ENCODE results near the gene SLC12A4. TPM values are rescaled to one million over a fixed set of nuclear protein-coding genes. Genes with fewer than 3 reads are reported as not detected.
A peak's percentile ranks its signal among the peaks of the same experiment; 100 is the strongest.

The SLC12A4 gene
- polyA plus RNA-seq, 4 donors, result 1.1 to 17.3 (median 7.0) TPM

DNA sequence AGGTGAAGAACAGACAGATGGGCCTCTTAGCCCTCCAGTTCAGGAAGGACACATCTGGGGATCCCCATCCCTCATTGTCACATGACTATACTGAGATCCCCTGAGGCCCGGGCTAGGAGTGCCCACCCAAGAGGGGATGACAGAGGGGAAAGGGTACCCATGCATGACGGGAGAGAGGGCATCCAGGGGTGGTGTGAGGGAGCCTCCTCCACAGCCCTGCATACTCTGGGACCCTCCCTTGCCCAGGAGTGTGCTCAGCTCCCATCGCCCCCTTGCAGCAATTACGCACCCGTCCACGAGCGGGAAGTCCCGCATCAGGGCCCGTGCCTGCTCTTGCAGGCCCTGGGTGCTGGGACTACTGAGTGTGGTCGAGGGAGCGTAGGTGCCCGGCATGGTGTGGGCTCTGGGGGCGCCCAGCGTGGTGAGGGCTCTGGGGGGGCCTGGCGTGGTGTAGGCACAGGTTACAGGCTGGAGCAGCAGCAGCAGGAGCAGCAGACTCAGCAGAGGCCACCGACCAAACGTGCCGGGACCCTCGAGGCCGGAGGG, 24.3 kb upstream of the SLC12A4 start:
- WGBS, 3 donors, result 67 to 71% (median 70%) methylated on average over 20 of the region's 20 CpGs
- FAIRE-seq, result no peak

DNA sequence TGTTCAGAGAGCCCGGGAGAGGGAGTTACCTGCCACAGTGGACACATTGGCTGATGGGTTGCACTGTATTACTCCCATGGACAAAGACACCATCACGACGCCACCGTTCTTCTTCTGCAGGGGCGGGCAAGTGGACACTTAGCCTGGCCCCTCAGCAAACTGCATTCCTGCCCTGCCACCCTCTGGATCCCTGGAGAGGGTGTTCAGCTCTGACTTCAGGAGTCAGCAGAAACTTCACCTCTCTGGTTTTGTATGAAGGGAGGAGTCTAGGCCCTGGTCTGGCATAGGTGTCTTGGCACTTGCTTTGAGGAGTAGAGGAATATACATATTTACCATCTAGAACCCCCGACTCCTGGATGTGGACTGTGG, 21.6 kb upstream of the SLC12A4 start:
- H3K36me3 ChIP-seq (ENCODE audit: control insufficient read depth in 3 of 3, insufficient read depth in 2 of 3, low read depth in 1 of 3, low read length in 3 of 3), result no peaks in the 10 kb centered on the region
- no peak for FAIRE-seq

More for the DNA sequence above, 24.3 kb upstream of the SLC12A4 start:
- Histone ChIP-seq H3K9me3 (ENCODE audit: control insufficient read depth in 2 of 2, insufficient read depth in 1 of 2, low read depth in 1 of 2, low read length in 1 of 2) (no peaks in the 10 kb centered on the region), H3K36me3 (ENCODE audit: control insufficient read depth in 3 of 3, insufficient read depth in 2 of 3, low read depth in 1 of 3, low read length in 3 of 3) (no peaks in the 10 kb centered on the region), H3K4me3 (ENCODE audit: low read depth in 1 of 3, low read length in 3 of 3) (no peak overlapping the region), H3K4me1 (ENCODE audit: control insufficient read depth in 3 of 3, insufficient read depth in 2 of 3, low read depth in 1 of 3, low read length in 2 of 3) (peaks cover 2 to 13% (median 4%) of the 10 kb centered on the region in 3 donors), H3K27ac (ENCODE audit: low read depth in 1 of 3, low read length in 2 of 3) (no peak overlapping the region), H3K27me3 (ENCODE audit: control insufficient read depth in 3 of 3, insufficient read depth in 3 of 3, low read length in 3 of 3) (no peaks in the 10 kb centered on the region)
- DNase-seq, result no peak

DNA sequence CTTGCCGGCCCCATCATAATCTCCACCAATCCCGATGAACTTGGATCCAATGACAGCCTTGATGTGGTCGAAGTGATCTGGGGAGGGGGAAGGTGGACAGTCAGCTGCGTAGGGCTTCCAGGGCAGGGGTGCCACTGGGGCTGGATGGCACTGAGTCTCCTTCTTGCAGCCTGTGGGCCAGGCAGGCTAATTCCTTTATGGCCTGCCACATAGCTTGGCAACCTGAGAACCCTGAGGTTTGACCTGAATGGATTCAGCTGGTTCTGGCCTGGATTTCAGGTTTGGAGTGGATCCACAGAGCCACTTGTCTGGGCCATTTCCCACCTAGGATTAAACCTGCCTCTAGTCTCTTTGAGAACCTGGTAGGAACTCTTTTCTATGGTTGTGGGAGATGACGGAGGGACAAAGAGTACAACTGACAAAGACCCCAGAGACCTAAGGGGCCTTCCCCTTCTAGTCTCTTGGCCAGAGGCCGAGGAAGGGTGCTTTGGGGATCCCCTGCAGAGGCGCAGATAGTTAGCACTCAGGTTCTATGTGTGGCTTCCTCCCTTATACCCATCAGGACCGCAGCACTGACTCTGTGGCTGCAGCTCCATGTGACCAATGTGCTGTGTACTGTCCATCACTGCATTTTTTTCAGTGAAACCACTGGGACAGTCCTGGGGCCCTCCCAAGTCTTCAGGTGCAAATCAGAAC, 21.0 kb upstream of the SLC12A4 start:
- no peaks in the 10 kb centered on the region for H3K27me3 ChIP-seq (ENCODE audit: control insufficient read depth in 3 of 3, insufficient read depth in 3 of 3, low read length in 3 of 3)
- no peak overlapping the region for H3K4me3 ChIP-seq (ENCODE audit: low read depth in 1 of 3, low read length in 3 of 3)
- no peaks in the 10 kb centered on the region for H3K9me3 ChIP-seq (ENCODE audit: control insufficient read depth in 2 of 2, insufficient read depth in 1 of 2, low read depth in 1 of 2, low read length in 1 of 2)
- H3K4me1 ChIP-seq (ENCODE audit: control insufficient read depth in 3 of 3, insufficient read depth in 2 of 3, low read depth in 1 of 3, low read length in 2 of 3), result peaks cover 2 to 13% (median 4%) of the 10 kb centered on the region in 3 donors
- no peak for FAIRE-seq
- no peaks in the 10 kb centered on the region for H3K36me3 ChIP-seq (ENCODE audit: control insufficient read depth in 3 of 3, insufficient read depth in 2 of 3, low read depth in 1 of 3, low read length in 3 of 3)
- no peak for DNase-seq
- no peak overlapping the region for H3K27ac ChIP-seq (ENCODE audit: low read depth in 1 of 3, low read length in 2 of 3)
- 79 to 91% (median 80%) methylated on average over 8 of the region's 8 CpGs for WGBS, 3 donors

More for the DNA sequence above, 21.6 kb upstream of the SLC12A4 start:
- WGBS, 3 donors, result 82 to 86% (median 83%) methylated on average over 6 of the region's 6 CpGs
- no peak overlapping the region for H3K4me3 ChIP-seq (ENCODE audit: low read depth in 1 of 3, low read length in 3 of 3)
- no peaks in the 10 kb centered on the region for H3K27me3 ChIP-seq (ENCODE audit: control insufficient read depth in 3 of 3, insufficient read depth in 3 of 3, low read length in 3 of 3)
- H3K9me3 ChIP-seq (ENCODE audit: control insufficient read depth in 2 of 2, insufficient read depth in 1 of 2, low read depth in 1 of 2, low read length in 1 of 2), result no peaks in the 10 kb centered on the region
- H3K27ac ChIP-seq (ENCODE audit: low read depth in 1 of 3, low read length in 2 of 3), result no peak overlapping the region
- H3K4me1 ChIP-seq (ENCODE audit: control insufficient read depth in 3 of 3, insufficient read depth in 2 of 3, low read depth in 1 of 3, low read length in 2 of 3), result peaks cover 2 to 13% (median 4%) of the 10 kb centered on the region in 3 donors
- DNase-seq, result no peak

DNA sequence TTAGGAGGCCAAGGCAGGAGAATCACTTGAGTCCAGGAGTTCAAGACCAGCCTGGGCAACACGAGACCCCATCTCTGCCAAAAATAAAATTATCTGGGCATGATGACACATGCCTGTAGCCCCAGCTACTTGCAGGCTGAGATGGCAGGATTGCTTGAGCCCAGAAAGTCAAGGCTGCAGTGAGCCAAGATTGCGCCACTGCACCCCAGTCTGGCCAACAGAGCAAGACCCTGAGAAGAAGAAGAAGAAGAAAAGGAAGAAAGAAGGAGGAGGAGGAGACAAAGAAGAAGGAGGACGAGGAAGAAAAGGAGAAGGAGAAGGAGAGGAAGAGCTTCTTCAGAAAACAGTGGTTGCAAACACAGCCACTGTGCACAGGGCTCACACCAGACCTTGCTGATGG, 20.2 kb upstream of the SLC12A4 start:
- H3K9me3 ChIP-seq (ENCODE audit: control insufficient read depth in 2 of 2, insufficient read depth in 1 of 2, low read depth in 1 of 2, low read length in 1 of 2), result no peaks in the 10 kb centered on the region
- no peaks in the 10 kb centered on the region for H3K27me3 ChIP-seq (ENCODE audit: control insufficient read depth in 3 of 3, insufficient read depth in 3 of 3, low read length in 3 of 3)
- FAIRE-seq, result no peak
- WGBS, 3 donors, result 84 to 89% (median 85%) methylated on average over 3 of the region's 3 CpGs
- no peaks in the 10 kb centered on the region for H3K36me3 ChIP-seq (ENCODE audit: control insufficient read depth in 3 of 3, insufficient read depth in 2 of 3, low read depth in 1 of 3, low read length in 3 of 3)
- H3K27ac ChIP-seq (ENCODE audit: low read depth in 1 of 3, low read length in 2 of 3), result no peak overlapping the region
- peaks cover 2 to 9% (median 3%) of the 10 kb centered on the region in 3 donors for H3K4me1 ChIP-seq (ENCODE audit: control insufficient read depth in 3 of 3, insufficient read depth in 2 of 3, low read depth in 1 of 3, low read length in 2 of 3)
- no peak overlapping the region for H3K4me3 ChIP-seq (ENCODE audit: low read depth in 1 of 3, low read length in 3 of 3)
- no peak for DNase-seq

DNA sequence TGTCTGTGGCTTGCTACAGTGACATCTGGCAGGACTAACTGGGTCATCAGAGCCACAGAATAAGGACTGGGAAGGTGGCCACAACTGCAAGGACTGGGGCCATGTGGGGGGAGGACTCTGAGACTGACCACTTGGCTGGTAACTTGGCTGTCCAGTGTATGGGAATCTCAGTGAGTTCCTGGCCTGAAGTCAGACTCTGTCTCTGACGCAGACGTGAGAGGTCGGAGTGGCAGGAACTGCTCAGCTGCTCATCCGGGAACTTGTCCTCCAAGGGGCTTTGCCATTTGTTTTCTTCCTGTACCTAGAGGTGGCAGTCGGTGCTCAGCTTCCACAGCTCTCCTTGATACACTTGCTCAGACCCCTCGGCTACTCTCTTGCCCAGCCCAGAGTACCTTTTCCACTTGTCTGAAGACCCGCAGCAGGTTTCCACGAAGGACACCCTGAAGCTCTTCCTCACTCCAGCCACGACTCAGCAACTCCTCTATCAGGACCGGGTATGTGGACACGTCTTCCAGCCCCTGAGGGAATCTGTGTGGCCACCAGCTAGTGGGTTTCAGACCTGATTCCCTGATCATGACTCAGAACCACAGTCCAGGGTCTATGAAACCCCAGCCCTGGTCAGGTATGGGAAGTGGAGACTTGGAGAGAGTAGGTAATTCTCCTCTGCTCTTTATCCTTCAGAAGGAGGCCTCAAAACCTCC, 19.2 kb upstream of the SLC12A4 start:
- H3K4me3 ChIP-seq (ENCODE audit: low read depth in 1 of 3, low read length in 3 of 3), result no peak overlapping the region
- FAIRE-seq, result no peak
- no peak for DNase-seq
- no peaks in the 10 kb centered on the region for H3K9me3 ChIP-seq (ENCODE audit: control insufficient read depth in 2 of 2, insufficient read depth in 1 of 2, low read depth in 1 of 2, low read length in 1 of 2)
- H3K27ac ChIP-seq (ENCODE audit: low read depth in 1 of 3, low read length in 2 of 3), result peak overlapping the region in 1 of 3 donors; percentile 63
- peaks cover 0 to 3% (median 0%) of the 10 kb centered on the region in 3 donors for H3K27me3 ChIP-seq (ENCODE audit: control insufficient read depth in 3 of 3, insufficient read depth in 3 of 3, low read length in 3 of 3)
- WGBS, 3 donors, result 70 to 79% (median 76%) methylated on average over 11 of the region's 11 CpGs
- no peaks in the 10 kb centered on the region for H3K4me1 ChIP-seq (ENCODE audit: control insufficient read depth in 3 of 3, insufficient read depth in 2 of 3, low read depth in 1 of 3, low read length in 2 of 3)
- no peaks in the 10 kb centered on the region for H3K36me3 ChIP-seq (ENCODE audit: control insufficient read depth in 3 of 3, insufficient read depth in 2 of 3, low read depth in 1 of 3, low read length in 3 of 3)

DNA sequence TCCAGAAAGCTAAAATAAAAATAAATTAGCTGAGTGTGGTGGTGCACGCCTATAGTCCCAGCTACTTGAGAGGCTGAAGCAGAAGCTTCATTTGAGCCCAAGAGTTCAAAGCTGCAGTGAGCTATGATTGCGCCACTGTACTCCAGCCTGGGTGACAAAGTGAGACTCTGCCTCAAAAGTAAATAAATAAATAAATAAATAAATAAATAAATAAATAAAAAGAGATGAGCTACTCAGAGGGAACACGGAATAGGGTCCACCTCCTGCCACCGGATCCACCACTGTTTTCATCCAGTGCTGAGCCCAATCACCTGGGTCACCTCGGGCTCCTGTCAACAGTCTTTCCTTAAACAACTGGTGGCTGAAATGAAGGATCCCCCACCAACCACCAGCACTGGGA, 18.5 kb upstream of the SLC12A4 start:
- Histone ChIP-seq H3K4me1 (ENCODE audit: control insufficient read depth in 3 of 3, insufficient read depth in 2 of 3, low read depth in 1 of 3, low read length in 2 of 3) (no peaks in the 10 kb centered on the region), H3K4me3 (ENCODE audit: low read depth in 1 of 3, low read length in 3 of 3) (no peak overlapping the region), H3K27me3 (ENCODE audit: control insufficient read depth in 3 of 3, insufficient read depth in 3 of 3, low read length in 3 of 3) (peaks cover 0 to 3% (median 0%) of the 10 kb centered on the region in 3 donors), H3K9me3 (ENCODE audit: control insufficient read depth in 2 of 2, insufficient read depth in 1 of 2, low read depth in 1 of 2, low read length in 1 of 2) (no peaks in the 10 kb centered on the region), H3K27ac (ENCODE audit: low read depth in 1 of 3, low read length in 2 of 3) (peak overlapping the region in 1 of 3 donors; percentile 63), H3K36me3 (ENCODE audit: control insufficient read depth in 3 of 3, insufficient read depth in 2 of 3, low read depth in 1 of 3, low read length in 3 of 3) (no peaks in the 10 kb centered on the region)
- DNase-seq (no peak), FAIRE-seq (no peak)
- WGBS, 3 donors, result 77 to 89% (median 82%) methylated on average over 5 of the region's 5 CpGs

DNA sequence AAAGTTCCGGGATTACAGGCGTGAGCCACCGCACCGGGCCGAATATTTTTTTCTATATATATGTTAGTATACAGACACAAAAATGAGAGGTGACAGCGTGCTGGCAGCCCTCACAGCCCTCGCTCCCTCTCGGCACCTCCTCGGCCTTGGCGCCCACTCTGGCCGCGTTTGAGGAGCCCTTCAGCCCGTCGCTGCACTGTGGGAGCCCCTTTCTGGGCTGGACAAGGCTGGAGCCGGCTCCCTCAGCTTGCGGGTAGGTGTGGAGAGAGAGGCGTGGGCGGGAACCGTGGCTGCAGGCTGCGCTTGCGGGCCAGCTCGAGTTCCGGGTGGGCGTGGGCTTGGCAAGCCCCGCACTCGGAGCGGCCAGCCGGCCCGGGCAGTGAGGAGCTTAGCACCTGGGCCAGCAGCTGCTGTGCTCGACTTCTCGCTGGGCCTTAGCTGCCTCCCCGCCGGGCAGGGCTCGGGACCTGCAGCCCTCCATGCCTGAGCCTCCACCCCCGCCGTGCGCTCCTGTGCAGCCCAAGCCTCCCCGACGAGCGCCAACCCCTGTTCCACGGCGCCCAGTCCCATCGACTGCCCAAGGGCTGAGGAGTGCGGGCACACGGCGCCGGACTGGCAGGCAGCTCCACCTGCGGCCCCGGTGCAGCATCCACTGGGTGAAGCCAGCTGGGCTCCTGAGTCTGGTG, 13.7 kb upstream of the SLC12A4 start:
- FAIRE-seq, result no peak
- 93 to 97% (median 96%) methylated on average over 46 to 49 of the region's 49 CpGs for WGBS, 3 donors

DNA sequence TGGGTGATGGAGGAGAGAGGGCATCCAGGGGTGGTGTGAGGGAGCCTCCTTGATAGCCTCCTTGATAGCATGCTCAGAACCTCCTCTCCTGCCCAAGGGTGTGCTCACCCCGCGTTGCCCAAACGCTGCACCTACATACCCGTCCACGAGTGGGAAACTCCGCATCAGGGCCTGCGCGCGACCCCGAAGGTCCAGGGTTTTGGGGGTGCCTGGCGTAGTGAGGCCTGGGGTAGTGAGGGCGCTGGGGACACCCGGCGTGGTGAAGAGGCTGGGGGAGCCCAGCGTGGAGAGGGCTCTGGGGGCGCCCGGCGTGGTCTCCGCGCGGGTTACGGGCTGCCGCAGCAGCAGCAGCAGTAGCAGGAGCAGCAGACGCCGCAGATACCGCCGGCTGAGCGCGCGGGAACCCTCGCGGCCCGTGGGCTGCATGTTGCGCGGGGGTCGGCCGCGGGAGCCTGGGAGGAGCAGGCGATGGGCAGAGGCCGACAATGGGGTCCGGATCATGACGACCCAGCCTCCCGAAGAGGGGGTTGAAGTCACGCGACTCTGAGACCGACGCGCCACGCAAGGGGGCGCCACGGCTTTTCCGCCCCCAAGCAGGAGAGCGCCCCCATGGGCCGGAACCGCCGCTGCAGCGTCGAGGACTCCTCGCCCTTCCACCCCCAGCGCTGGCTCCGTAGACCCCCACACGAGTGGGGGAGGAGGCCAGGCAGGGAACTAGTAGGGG, 11.7 kb upstream of the SLC12A4 start, which contains the start of gene DPEP3:
DPEP3 (minus strand) TSS at position 545 of the 724 bp plus-strand sequence; CDS start at position 426, 119 bp downstream.
- WGBS, 3 donors, result 61 to 71% (median 66%) methylated on average over 50 to 62 of the region's 62 CpGs
- no peak within 1 kb of the TSS for H3K4me3 ChIP-seq (ENCODE audit: low read depth in 1 of 3, low read length in 3 of 3)
- no peaks in the 10 kb centered on the region for H3K9me3 ChIP-seq (ENCODE audit: control insufficient read depth in 2 of 2, insufficient read depth in 1 of 2, low read depth in 1 of 2, low read length in 1 of 2)
- no peak for FAIRE-seq
- H3K4me1 ChIP-seq (ENCODE audit: control insufficient read depth in 3 of 3, insufficient read depth in 2 of 3, low read depth in 1 of 3, low read length in 2 of 3), result no peaks in the 10 kb centered on the region
- no peak within 1 kb of the TSS for H3K27ac ChIP-seq (ENCODE audit: low read depth in 1 of 3, low read length in 2 of 3)
- H3K36me3 ChIP-seq (ENCODE audit: control insufficient read depth in 3 of 3, insufficient read depth in 2 of 3, low read depth in 1 of 3, low read length in 3 of 3), result no peaks in the 10 kb centered on the region
- peaks cover 0 to 14% (median 0%) of the 10 kb centered on the region in 3 donors for H3K27me3 ChIP-seq (ENCODE audit: control insufficient read depth in 3 of 3, insufficient read depth in 3 of 3, low read length in 3 of 3)
- DNase-seq, result no peak

More for the DNA sequence above, 13.7 kb upstream of the SLC12A4 start:
- Histone ChIP-seq H3K27ac (ENCODE audit: low read depth in 1 of 3, low read length in 2 of 3) (no peak overlapping the region), H3K36me3 (ENCODE audit: control insufficient read depth in 3 of 3, insufficient read depth in 2 of 3, low read depth in 1 of 3, low read length in 3 of 3) (no peaks in the 10 kb centered on the region), H3K4me1 (ENCODE audit: control insufficient read depth in 3 of 3, insufficient read depth in 2 of 3, low read depth in 1 of 3, low read length in 2 of 3) (no peaks in the 10 kb centered on the region), H3K9me3 (ENCODE audit: control insufficient read depth in 2 of 2, insufficient read depth in 1 of 2, low read depth in 1 of 2, low read length in 1 of 2) (no peaks in the 10 kb centered on the region), H3K4me3 (ENCODE audit: low read depth in 1 of 3, low read length in 3 of 3) (no peak overlapping the region), H3K27me3 (ENCODE audit: control insufficient read depth in 3 of 3, insufficient read depth in 3 of 3, low read length in 3 of 3) (peaks cover 0 to 14% (median 0%) of the 10 kb centered on the region in 3 donors)
- no peak for DNase-seq

Data from small intestine (tissue), 7 donors.